ENCODE data around the gene ZBTB20.
A peak's percentile ranks its signal among the peaks of the same experiment; 100 is the strongest.
"Not testable (repeated sequence)": the region's sequence is repeated elsewhere in the genome, so short reads cannot be mapped to it uniquely, and the experiment has no call there.

ZBTB20 gene

GRCh38 chr3:114706591-114707232, 440.4 kb downstream of the ZBTB20 start:
- DNase-seq: no peak

- no peak for DNase-seq
Measured at GRCh38 chr3:114700637-114701234, 446.4 kb downstream of the ZBTB20 start.

GRCh38 chr3:114698146-114699105, 448.7 kb downstream of the ZBTB20 start:
- DNase-seq: no peak

GRCh38 chr3:114697401-114697800, 449.7 kb downstream of the ZBTB20 start:
- DNase-seq: no peak

GRCh38 chr3:114694251-114694650, 452.8 kb downstream of the ZBTB20 start:
- DNase-seq: no peak

GRCh38 chr3:114691871-114692270, 455.2 kb downstream of the ZBTB20 start:
- DNase-seq: no peak

GRCh38 chr3:114690911-114691310, 456.2 kb downstream of the ZBTB20 start:
- DNase-seq: no peak

GRCh38 chr3:114687151-114687550, 459.9 kb downstream of the ZBTB20 start:
- no peak for DNase-seq

GRCh38 chr3:114686621-114687020, 460.5 kb downstream of the ZBTB20 start:
- DNase-seq: peak; percentile 24

- DNase-seq: no peak
Measured at GRCh38 chr3:114685161-114685560, 461.9 kb downstream of the ZBTB20 start.

- DNase-seq: no peak
Measured at GRCh38 chr3:114680299-114680698, 466.8 kb downstream of the ZBTB20 start.

- not testable (repeated sequence) for DNase-seq
Measured at GRCh38 chr3:114679773-114680172, 467.3 kb downstream of the ZBTB20 start.

- no peak for DNase-seq
Measured at GRCh38 chr3:114675104-114675503, 472.0 kb downstream of the ZBTB20 start.

- DNase-seq: no peak
Measured at GRCh38 chr3:114674036-114674435, 473.1 kb downstream of the ZBTB20 start.

- no peak for DNase-seq
Measured at GRCh38 chr3:114673481-114673880, 473.6 kb downstream of the ZBTB20 start.

GRCh38 chr3:114672692-114673447, 474.2 kb downstream of the ZBTB20 start:
- DNase-seq: no peak

GRCh38 chr3:114671741-114672510, 475.2 kb downstream of the ZBTB20 start:
- DNase-seq: no peak

GRCh38 chr3:114669614-114670013, 477.5 kb downstream of the ZBTB20 start:
- no peak for DNase-seq

GRCh38 chr3:114668099-114668498, 479.0 kb downstream of the ZBTB20 start:
- no peak for DNase-seq

GRCh38 chr3:114666623-114667022, 480.5 kb downstream of the ZBTB20 start:
- DNase-seq: no peak

- DNase-seq: no peak
Measured at GRCh38 chr3:114664006-114664405, 483.1 kb downstream of the ZBTB20 start.

- DNase-seq: no peak
Measured at GRCh38 chr3:114660808-114661207, 486.3 kb downstream of the ZBTB20 start.

Data from KG1 (cell line).